GM18526 (cell line): Measurements from ENCODE around the gene MYL4.

ENCODE experiments used
- POLR2A ChIP-seq: IDR thresholded peaks from 3 replicates; pipeline ENCODE4 v1.6.1; 2011; ENCODE audit not compliant: insufficient read length; ENCODE audit errors: extremely low read depth

The MYL4 gene

DNA sequence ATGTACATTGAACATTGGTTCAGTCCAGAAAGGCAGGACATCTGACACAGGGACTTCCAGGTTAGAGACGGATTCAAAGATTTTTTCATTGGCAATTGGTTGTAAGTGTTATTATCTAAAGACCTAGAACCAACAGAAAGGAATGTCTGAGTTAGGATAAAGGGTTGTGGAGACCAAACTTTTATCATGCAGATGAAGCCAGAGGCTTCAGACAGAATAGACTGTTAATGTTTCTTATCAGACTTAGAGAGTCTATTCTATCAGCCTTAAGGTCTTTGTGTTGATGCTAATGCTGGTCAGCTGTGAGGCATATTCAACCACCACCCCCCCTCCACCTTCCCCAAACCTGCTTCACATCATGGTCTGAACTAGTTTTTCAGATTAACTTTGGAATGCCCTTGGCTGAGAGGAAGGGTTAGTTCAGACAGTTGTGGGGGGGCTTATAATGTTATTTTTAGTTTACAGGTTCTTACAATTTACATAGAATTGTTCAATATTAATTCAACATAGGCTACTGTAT lies 42.3 kb downstream of the MYL4 start:
- TF ChIP-seq POLR2A: no peak

DNA sequence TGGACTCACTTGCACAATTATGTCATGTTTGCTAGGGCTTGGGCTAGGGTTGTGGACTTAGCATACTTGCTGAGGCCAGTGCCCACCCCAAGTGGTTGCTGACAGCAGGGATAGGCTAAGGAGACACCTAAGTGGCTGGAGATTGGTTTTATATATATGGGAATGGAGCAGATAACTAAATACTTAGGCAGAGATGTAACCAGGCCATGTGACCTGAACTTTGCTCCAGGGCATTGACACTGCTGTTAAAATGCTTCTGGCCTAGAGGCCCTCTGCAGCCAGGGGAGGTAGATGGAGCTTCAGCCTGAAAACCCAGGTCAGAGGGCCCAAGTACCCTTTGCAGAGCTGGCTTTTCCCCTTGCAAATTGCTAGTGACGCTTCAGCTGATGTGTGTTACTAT lies 43.1 kb downstream of the MYL4 start:
- TF ChIP-seq POLR2A: no peak

DNA sequence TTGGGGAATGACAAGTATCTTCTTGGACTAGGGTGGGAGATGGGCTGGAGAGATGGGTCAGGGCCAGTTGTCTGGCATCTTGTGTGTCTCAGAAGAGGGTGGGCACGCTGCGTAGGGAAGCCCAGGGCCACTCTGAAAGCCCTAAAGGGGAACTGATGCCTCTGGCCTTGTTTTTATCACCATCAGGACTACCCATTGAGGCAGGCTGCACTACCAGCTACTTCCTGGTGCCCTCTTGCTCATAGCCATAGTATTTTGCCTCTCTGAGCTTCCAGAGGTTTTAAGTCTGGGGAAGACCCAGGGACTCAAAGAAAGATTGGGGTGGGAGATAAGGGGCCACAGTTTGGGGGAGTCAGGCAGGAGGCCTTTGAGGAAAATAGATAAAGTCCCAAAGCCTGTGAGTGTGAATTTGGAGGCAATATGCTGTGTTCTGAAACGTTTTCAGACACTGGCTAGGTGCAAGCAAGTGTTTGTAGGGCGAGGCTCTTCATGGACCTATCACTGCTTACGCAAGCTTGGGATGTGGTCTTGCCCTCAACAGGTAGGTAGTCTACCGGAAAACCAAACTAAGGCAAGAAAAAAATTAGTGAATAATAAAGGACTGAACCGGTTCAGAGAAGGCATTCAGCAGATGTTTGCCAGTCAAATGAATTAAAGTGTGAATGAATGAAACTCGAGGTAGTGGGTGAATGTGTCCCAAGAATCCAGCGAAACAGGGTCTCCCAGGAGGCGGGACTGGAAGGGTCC lies 43.8 kb downstream of the MYL4 start:
- TF ChIP-seq POLR2A: no peak

DNA sequence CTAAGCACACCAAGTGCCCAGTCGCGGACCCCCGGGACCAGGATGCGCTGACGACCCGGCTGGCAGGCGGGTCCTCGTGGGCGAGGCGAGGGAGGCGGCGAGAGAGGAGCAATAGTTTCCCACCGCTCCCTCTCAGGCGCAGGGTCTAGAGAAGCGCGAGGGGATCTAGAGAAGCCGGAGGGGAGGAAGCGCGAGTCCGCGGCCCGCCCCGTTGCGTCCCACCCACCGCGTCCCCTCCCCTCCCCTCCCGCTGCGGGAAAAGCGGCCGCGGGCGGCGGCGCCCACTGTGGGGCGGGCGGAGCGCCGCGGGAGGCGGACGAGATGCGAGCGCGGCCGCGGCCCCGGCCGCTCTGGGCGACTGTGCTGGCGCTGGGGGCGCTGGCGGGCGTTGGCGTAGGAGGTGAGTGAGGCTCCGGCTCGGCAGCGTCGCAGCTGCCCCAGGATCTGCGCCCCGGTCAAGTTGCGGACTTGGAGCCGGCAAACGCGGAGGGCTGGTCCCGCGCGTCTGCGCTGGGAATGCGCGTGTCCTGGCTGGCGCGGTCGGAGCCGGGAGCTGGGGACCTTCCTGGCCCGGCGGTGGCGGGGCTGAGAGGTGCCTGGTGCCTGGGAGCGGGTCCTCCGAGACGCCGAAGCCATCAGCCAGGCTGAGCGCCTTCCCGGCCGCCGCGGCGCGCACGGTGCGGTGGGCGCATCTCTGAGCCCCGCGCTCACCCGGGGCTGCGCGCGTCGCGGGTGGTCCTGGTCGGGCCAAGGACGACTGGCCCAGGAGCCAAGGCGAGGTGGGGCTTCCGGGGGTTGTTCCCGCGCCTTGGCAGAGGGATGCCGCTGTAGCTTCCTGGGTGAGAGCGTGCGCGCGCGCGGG lies 44.6 kb downstream of the MYL4 start, which contains the start of gene ITGB3:
TSS of gene ITGB3 (plus strand) at position 287 of the 862 bp plus-strand sequence. CDS start at position 322, 35 bp downstream.
- TF ChIP-seq POLR2A: no peak

DNA sequence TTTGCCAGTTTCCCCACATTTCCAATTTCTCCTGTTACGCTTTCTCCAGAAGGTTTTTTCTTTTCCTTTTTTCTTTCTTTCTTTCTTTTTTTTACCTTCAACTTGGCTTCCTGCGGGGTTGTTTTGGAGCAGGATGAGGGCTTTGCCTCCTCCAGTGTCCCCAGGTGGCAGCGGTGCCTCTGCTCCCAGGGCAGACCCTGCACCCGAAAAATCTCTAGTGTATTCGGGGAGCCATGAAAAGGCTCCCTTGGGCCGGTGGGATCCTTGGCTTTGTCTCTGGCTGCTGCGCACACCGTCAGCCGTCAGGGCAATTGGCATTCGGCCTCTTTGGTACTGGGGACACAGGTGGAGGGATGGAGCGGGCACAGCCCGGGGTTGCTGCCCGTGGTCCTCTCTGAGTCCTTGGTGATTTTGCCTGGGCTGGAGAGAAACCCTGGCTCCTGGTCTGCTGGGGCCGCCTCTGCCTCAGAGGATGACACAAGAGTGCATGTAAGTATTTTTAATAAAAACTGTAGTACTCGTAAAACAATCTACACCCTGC lies 45.3 kb downstream of the MYL4 start:
- TF ChIP-seq POLR2A: no peak

DNA sequence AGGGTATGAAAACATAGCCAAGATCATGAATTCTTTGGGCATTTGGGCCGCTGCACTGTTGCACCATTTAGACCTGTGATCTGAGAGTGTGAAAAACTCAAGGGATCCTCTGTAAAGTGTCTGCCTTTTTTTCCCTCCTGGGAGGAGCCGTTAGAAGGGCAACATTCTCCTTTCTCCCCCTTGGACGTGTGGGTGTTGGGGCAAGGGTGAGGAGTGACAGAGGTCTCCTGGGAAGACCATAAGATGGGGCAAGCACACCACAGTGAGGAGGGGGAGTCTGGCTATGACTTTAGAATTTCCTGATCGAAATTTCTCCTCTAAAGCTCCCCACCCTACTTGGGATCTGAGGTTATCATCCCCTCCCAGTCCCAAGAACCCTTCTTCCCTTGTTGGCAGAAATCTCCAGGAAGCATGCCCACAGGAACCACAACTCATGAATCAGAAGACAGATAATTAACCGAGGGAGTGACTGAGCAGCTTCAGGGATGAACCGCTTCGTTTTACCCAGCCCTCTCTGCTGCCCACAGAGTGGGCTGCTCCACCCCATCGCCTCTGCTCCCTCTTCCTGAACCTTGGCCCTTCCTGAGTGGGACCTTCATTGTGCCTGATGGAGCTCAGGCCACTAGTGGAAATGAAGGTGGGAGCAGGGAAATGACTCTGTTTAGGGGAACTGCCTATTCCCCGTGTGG lies 48.6 kb downstream of the MYL4 start:
- TF ChIP-seq POLR2A: no peak

DNA sequence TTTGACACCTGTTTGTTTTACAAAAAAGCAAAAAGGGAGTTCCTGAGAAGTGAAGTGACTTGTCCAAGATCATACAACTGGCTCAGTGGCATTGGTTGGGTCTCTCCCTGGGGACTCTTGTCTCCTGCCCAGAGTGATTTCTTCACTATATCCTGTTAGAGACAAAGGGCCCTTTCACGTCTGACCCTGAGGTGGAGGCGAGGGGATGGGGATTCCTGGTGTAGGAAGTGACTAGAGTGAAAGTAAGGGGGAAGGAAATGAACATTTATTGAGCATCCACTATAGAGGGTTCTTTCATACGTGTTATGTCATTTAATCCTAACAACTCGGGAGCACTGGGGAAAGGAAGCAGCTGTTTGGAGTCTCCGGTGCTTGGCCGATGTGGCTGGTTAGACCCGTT lies 53.4 kb downstream of the MYL4 start:
- no peak for TF ChIP-seq POLR2A

DNA sequence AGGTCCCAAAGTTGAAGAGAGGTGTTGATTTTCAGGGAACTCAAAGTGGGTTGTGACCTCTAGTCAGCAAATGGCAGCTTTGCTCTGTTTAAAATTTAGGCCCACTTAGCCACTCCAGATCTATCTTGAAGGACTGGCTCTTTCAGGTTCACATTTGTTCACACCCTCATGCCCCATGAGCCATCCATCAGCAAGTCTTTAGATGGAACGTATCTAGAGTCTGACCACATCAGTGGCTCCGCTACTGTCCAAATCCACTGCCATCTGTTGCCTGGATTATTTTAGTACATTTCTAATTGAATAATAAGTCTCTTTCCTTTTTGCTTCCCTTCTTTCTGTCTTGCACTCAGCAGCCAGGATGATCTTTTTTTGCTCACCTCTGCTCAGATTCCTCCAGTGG lies 55.0 kb downstream of the MYL4 start:
- no peak for TF ChIP-seq POLR2A

DNA sequence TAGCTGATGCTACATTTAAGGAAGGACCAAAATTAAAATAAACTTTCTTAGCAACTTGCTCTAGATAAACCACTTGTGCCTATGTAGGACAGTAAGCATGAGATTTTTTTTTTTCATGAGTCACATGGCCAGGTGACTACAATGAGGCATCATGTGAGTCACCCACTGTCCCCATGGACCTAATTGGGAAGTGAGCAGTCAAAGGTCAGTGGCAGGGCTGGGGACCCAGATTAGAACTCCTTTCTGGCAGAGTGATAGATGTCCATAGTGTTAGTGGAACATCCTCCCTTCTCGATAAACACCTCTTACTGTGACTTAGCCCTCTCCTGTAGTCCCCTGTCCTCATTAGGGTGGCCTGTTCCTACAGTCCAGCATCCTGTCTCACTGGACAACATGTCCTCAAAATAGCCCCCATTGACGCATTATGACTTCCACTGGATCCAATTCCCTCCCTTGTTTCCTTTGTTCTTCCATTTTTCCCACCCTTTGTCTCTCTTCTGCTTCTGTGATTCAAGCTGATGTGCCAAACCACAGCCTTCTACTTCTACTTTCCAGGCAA lies 56.9 kb downstream of the MYL4 start:
- TF ChIP-seq POLR2A: no peak

DNA sequence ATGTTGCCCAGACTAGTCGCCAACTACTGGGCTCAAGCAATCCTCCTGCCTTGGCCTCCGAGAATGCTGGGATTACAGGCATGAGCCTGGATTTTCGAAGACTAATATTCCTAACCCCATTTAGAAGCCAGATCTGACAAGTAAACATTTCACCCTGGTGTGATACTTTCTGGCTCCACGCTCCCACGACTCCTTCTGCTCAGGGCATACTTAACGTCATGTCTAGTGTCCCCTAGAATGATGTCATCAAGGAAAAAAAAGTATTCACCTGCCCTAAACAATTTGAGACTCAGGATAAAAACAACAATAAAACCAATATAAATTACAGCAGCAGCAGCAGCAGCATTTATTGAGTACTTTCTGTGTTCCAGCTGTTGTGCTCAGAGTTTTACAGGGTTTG lies 57.6 kb downstream of the MYL4 start:
- no peak for TF ChIP-seq POLR2A

DNA sequence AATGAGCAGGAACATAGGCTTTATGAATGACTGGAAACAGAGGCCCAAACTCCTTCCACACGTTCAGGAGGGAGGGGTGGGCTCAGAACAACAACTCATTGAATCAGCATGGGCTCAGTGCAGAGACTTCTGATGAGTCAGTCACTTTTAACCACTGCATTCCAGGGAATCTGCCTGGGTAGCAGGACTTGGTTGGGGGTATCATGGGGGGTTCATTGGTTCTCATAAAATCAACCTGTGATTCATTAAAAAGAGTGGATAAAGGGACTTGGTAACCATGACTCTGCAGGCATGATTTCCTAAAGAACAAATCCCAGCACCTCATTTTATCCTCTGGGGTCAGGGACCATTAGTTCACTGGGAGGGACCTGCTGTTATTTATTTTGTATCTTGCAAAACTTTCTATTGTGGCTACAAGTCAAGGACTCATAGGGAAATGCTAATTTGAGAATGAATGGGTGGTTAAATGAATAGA lies 58.2 kb downstream of the MYL4 start:
- TF ChIP-seq POLR2A: no peak

DNA sequence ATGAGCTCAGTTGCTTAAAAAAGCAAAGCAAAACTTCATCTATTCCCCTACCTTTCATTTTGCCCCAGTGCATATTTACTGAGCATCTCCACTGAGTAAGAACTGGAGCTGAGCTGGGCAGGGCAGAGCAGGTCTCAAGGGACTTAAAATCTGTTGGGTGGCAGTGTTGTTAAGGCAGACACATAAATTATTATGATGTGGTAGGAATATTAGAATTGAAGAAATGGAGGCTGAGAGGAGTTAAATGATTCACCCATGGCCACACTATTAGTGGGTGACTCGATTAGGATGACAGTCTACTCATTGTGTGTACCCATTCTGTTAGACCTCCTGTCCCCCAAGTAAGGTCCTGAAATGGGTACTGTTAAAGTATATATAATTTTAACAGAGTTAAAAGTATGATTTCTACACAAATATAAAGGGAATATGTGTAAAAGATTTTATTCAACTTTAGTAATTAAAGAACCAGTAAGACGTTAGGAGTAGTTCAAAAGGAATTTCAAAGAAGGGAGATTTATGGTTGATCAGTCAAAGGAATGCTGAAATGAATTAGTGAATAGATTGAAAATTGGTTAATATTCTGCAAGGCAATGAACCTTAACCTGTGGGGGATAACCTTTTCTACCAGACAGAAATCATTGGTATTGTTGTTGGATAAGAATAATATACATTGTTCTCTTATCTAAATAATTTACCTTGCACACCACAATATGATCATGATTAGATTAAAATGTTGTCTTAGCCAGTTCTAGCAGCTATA lies 62.0 kb downstream of the MYL4 start:
- TF ChIP-seq POLR2A: no peak

DNA sequence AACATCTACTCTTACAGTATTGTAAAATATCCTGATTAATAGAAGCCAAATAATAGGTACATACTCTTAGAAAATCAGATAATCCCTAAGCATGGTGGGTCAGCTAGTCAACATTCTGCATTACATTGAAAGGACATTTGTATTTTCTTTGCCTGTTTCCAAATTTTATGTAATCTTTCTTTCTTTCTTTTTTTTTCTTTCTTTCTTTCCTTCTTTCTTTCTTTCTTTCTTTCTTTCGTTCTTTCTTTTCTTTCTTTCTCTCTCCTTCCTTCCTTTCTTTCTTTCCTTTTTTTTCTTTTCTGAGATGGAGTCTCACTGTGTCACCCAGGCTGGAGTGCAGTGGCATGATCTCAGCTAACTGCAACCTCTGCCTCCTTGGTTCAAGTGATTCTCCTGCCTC lies 63.3 kb downstream of the MYL4 start:
- TF ChIP-seq POLR2A: no peak

DNA sequence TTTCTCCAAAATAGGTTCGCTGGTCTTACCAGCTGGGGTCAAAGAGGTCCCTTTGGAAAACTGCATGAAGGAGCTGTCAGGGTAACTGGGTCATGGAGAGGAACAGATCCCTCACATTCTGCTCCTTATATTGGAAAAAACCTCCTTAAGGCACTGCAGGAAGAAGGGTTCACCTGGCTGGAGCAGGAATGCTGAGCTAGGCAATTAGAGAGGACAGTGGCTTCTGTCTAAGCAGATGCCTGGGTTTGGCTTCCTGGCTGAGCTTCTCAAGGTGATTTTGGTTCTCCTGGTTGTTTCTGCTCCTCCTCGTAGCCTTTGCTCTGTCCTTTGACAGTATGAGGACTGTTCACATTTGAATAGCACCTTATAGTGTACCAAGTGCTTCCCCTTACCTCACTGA lies 64.1 kb downstream of the MYL4 start:
- no peak for TF ChIP-seq POLR2A
